Calu3 (cell line): Measurements from ENCODE around the gene GAS6. TPM values are rescaled to one million over a fixed set of nuclear protein-coding genes. Genes with fewer than 3 reads are reported as not detected.
"Not testable (repeated sequence)": the region's sequence is repeated elsewhere in the genome, so short reads cannot be mapped to it uniquely, and the experiment has no call there.

Experiments used
- BruUV-seq: library from RNA; stranded (reverse); fragments of 400-500 nt; replicated peaks from 2 replicates; lab custom pipeline; 2021; lab: Mats Ljungman, UMichigan
- CTCF ChIA-PET: fragments of 300-600 bp; sonication (Branson Sonifier 250); formaldehyde crosslinking; loops from one replicate; lab custom pipeline; 2022; ENCODE audit warnings: antibody characterized with exemption; lab: Charles Lee
- DNase-seq: peaks from one replicate; pipeline ENCODE4 v3.0.0; 2022
- H3K27ac Mint-ChIP-seq: one replicate; pipeline ENCODE4 v1.8.0; 2022; ENCODE audit warnings: mixed read lengths; ENCODE audit not compliant: unreplicated experiment
- H3K27me3 Mint-ChIP-seq: one replicate; pipeline ENCODE4 v1.8.0; 2022; ENCODE audit warnings: mixed read lengths; ENCODE audit not compliant: unreplicated experiment
- H3K36me3 Mint-ChIP-seq: one replicate; pipeline ENCODE4 v1.8.0; 2022; ENCODE audit warnings: mild to moderate bottlenecking, moderate library complexity, mixed read lengths; ENCODE audit not compliant: insufficient read depth, unreplicated experiment
- H3K4me1 Mint-ChIP-seq: one replicate; pipeline ENCODE4 v1.8.0; 2022; ENCODE audit warnings: mild to moderate bottlenecking, low read depth, mixed read lengths; ENCODE audit not compliant: unreplicated experiment
- H3K4me3 Mint-ChIP-seq: one replicate; pipeline ENCODE4 v1.8.0; 2022; ENCODE audit warnings: mild to moderate bottlenecking, low read depth, moderate library complexity, mixed read lengths; ENCODE audit not compliant: unreplicated experiment
- H3K9me3 Mint-ChIP-seq: one replicate; pipeline ENCODE4 v1.8.0; 2022; ENCODE audit warnings: low read depth, mixed read lengths; ENCODE audit not compliant: unreplicated experiment
- intact Hi-C: fragments of 100-400 bp; cut with micrococcal nuclease; formaldehyde crosslinking; loops from one replicate; pipeline ENCODE4 v1.10.0; 2022; ENCODE audit not compliant: unreplicated experiment
- total RNA-seq: library from RNA; stranded (reverse); gene quantifications from 2 replicates; pipeline ENCODE4 v1.2.3, GENCODE V29; 2022
- TF ChIP-seq, protein P1 (sequence below): fragments of 200-600 bp; IDR thresholded peaks from one replicate; pipeline ENCODE4 v1.8.0; 2022; ENCODE audit warnings: antibody characterized with exemption; ENCODE audit not compliant: unreplicated experiment

The GAS6 gene
- total RNA-seq, 1 experiment from 2014 or later: 0.42 TPM

DNA sequence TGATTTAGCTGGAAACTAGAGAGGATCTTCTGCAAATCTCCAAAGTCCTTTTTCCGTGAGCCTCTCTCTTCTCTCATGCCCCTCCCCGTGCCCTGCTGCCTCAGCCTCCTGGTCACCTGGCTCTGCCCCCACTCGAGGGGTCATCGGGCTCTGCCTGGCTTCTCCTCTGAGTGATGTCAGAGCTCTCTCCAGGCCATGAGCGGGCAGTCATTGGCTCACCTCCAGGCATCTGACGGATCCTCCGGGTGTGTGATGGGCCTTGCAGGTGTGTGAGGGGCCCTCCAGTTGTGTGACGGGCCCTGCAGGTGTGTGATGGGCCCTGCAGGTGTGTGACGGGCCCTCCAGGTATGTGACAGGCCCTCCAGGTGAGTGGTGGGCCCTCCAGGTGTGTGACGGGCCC lies 10.3 kb upstream of the GAS6 start:
- intact Hi-C loops: no loop called here
- Mint-ChIP-seq H3K36me3 (peaks cover 4% of the 10 kb centered on the region), H3K27ac (no peak overlapping the region), H3K4me3 (no peak overlapping the region), H3K9me3 (no peaks in the 10 kb centered on the region), H3K27me3 (no peaks in the 10 kb centered on the region), H3K4me1 (no peaks in the 10 kb centered on the region)
- BruUV-seq: no TSS peak
- CTCF ChIA-PET: no interaction called here
- TF ChIP-seq, protein P1, sequence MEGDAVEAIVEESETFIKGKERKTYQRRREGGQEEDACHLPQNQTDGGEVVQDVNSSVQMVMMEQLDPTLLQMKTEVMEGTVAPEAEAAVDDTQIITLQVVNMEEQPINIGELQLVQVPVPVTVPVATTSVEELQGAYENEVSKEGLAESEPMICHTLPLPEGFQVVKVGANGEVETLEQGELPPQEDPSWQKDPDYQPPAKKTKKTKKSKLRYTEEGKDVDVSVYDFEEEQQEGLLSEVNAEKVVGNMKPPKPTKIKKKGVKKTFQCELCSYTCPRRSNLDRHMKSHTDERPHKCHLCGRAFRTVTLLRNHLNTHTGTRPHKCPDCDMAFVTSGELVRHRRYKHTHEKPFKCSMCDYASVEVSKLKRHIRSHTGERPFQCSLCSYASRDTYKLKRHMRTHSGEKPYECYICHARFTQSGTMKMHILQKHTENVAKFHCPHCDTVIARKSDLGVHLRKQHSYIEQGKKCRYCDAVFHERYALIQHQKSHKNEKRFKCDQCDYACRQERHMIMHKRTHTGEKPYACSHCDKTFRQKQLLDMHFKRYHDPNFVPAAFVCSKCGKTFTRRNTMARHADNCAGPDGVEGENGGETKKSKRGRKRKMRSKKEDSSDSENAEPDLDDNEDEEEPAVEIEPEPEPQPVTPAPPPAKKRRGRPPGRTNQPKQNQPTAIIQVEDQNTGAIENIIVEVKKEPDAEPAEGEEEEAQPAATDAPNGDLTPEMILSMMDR: no peak
- no peak for DNase-seq

- H3K4me1 Mint-ChIP-seq: no peaks in the 10 kb centered on the region
- intact Hi-C loops: no loop called here
- H3K4me3 Mint-ChIP-seq: no peak overlapping the region
- no TSS peak for BruUV-seq
- CTCF ChIA-PET: no interaction called here
- TF ChIP-seq, protein P1: no peak
- peaks cover 11% of the 10 kb centered on the region for H3K27me3 Mint-ChIP-seq
- no peak for DNase-seq
- H3K9me3 Mint-ChIP-seq: no peaks in the 10 kb centered on the region
- H3K27ac Mint-ChIP-seq: no peak overlapping the region
- H3K36me3 Mint-ChIP-seq: peaks cover 4% of the 10 kb centered on the region
These were observed 5.4 kb upstream of the GAS6 start for GRCh38 chr13:113869263-113869662.

GRCh38 chr13:113867913-113868312 lies 4.0 kb upstream of the GAS6 start:
- BruUV-seq, CTCF ChIA-PET, H3K36me3 Mint-ChIP-seq, H3K4me1 Mint-ChIP-seq, H3K9me3 Mint-ChIP-seq, H3K27ac Mint-ChIP-seq, intact Hi-C loops, DNase-seq, H3K4me3 Mint-ChIP-seq: not testable (repeated sequence)
- peaks cover 11% of the 10 kb centered on the region for H3K27me3 Mint-ChIP-seq

DNA sequence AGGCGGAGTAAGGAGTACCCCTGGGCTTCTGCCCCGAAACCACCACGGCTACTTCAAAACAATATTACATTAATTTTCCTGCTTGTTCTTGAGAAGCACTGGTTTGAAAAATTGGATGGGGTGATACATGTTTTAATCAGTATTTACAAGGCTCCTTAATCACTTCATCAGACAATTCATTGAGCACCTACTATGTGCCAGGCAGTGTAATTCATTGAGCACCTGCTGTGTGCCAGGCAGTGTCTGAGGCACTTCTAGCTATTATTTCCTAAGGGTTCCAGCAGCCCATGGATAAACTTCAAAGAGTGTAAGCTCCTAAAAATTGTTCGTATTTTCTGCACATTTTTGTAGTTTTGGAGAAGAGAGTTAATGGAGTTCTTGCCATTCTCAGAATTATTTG lies 1.6 kb upstream of the GAS6 start:
- intact Hi-C loops: no loop called here
- BruUV-seq: no TSS peak
- H3K4me3 Mint-ChIP-seq: no peak overlapping the region
- H3K36me3 Mint-ChIP-seq: no peaks in the 10 kb centered on the region
- CTCF ChIA-PET: no interaction called here
- H3K4me1 Mint-ChIP-seq: no peaks in the 10 kb centered on the region
- no peaks in the 10 kb centered on the region for H3K9me3 Mint-ChIP-seq
- peaks cover 11% of the 10 kb centered on the region for H3K27me3 Mint-ChIP-seq
- no peak overlapping the region for H3K27ac Mint-ChIP-seq
- DNase-seq: no peak
- TF ChIP-seq, protein P1: no peak

- H3K4me1 Mint-ChIP-seq: no peaks in the 10 kb centered on the region
- H3K4me3 Mint-ChIP-seq: no peak overlapping the region
- H3K9me3 Mint-ChIP-seq: no peaks in the 10 kb centered on the region
- DNase-seq: no peak
- H3K36me3 Mint-ChIP-seq: no peaks in the 10 kb centered on the region
- no TSS peak for BruUV-seq
- H3K27me3 Mint-ChIP-seq: peaks cover 11% of the 10 kb centered on the region
- TF ChIP-seq, protein P1: no peak
- CTCF ChIA-PET: interaction anchor here (0.8 kb wide), 1 partner anchor 336 kb away, joined by 3 read pairs; no protein-coding TSS in a partner anchor
- intact Hi-C loops: no loop called here
- no peak overlapping the region for H3K27ac Mint-ChIP-seq
These were observed 506 bp upstream of the GAS6 start for GRCh38 chr13:113864273-113864890.
